Adrenal gland (tissue), 5 donors: ENCODE data around the gene TAF4.

Source experiments
- POLR2A ChIP-seq, 2 donors: fragments of 450-650 bp; IDR thresholded peaks; one replicate each; pipeline ENCODE4 v1.6.1; 2017; ENCODE audit warnings: antibody characterized with exemption in 2 of 2, mild to moderate bottlenecking in 2 of 2, moderate library complexity in 1 of 2
- TF ChIP-seq, protein P1 (sequence below), 6 experiments: fragments of 450-650 bp in 4 of 6; fragments of 200-600 bp in 2 of 6; sonication (generic) in 1 of 6; IDR thresholded peaks; 1 replicate in 5 of 6; 2 replicates in 1 of 6; pipeline versions ENCODE4 v1.5.1 to v1.8.0; 2016 to 2021; ENCODE audit warnings: antibody characterized with exemption in 6 of 6, mild to moderate bottlenecking in 2 of 6, moderate library complexity in 1 of 6
- donor health status: DM: no; HTN: no; CAD: no.

DNA sequence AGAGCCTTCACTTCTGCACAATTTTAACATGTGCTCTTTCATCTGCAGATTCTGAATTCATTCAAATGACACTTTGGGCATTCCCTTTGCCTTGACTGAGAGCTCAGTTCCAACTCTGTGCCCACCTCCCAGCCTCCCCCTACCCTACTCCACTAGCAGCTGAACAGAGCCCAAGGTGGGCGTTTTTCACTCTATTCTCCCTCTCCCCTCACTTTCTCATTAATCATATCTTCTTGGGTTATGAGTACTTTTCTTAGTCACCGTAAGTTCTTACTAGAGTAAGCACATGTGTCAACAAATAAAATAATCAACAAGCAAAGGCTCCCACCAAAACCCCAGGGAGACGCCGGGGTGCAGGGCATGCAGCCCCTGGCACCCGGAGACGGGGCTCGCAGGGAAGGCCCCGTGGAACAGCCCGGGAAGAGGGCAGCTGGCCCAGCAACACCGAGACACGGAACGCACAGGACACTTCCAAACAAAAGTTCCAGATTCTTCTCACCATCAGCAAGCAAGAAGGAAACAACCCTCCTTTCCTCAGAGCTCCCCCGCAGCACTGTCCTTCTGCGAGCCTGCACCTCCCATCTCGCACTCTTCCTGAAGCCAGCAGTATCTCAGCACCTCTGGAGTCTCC, 34.1 kb downstream of the TAF4 start:
- TF ChIP-seq POLR2A (IDR thresholded peaks at IDR 0.05), result no peak
- TF ChIP-seq, protein P1, sequence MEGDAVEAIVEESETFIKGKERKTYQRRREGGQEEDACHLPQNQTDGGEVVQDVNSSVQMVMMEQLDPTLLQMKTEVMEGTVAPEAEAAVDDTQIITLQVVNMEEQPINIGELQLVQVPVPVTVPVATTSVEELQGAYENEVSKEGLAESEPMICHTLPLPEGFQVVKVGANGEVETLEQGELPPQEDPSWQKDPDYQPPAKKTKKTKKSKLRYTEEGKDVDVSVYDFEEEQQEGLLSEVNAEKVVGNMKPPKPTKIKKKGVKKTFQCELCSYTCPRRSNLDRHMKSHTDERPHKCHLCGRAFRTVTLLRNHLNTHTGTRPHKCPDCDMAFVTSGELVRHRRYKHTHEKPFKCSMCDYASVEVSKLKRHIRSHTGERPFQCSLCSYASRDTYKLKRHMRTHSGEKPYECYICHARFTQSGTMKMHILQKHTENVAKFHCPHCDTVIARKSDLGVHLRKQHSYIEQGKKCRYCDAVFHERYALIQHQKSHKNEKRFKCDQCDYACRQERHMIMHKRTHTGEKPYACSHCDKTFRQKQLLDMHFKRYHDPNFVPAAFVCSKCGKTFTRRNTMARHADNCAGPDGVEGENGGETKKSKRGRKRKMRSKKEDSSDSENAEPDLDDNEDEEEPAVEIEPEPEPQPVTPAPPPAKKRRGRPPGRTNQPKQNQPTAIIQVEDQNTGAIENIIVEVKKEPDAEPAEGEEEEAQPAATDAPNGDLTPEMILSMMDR (IDR thresholded peaks at IDR 0.05), result no peak
